H9 (cell line): ENCODE results near the gene ABT1. TPM values are rescaled to one million over a fixed set of nuclear protein-coding genes. Genes with fewer than 3 reads are reported as not detected.

Experiments used
- DNase-seq: peaks from one replicate; pipeline ENCODE4 v3.0.0-alpha.2; 2017
- H2AFZ ChIP-seq: one replicate; pipeline ENCODE4 v1.6.1; 2013; ENCODE audit warnings: mild to moderate bottlenecking, low read length, control low read depth, moderate library complexity
- H2AK5ac ChIP-seq: 2 replicates; pipeline ENCODE4 v1.6.1; 2013; ENCODE audit warnings: low read length, control low read depth, mixed read lengths; ENCODE audit not compliant: insufficient read length
- H2BK120ac ChIP-seq: one replicate; pipeline ENCODE4 v1.6.1; 2013; ENCODE audit warnings: low read depth, mild to moderate bottlenecking, low read length, control low read depth, inconsistent platforms; ENCODE audit not compliant: poor library complexity, severe bottlenecking
- H2BK12ac ChIP-seq: 2 replicates; pipeline ENCODE4 v1.6.1; 2013; ENCODE audit warnings: low read length, control low read depth, mixed read lengths, low read depth; ENCODE audit not compliant: insufficient read length
- H2BK15ac ChIP-seq: 2 replicates; pipeline ENCODE4 v1.6.1; 2013; ENCODE audit warnings: low read depth, low read length, control low read depth
- H2BK20ac ChIP-seq: one replicate; pipeline ENCODE4 v1.6.1; 2013; ENCODE audit warnings: low read depth, mild to moderate bottlenecking, low read length, control low read depth, inconsistent platforms; ENCODE audit not compliant: poor library complexity, severe bottlenecking
- H2BK5ac ChIP-seq: 2 replicates; pipeline ENCODE4 v1.6.1; 2013; ENCODE audit warnings: low read length, control low read depth, mixed read lengths; ENCODE audit not compliant: insufficient read length
- H3K14ac ChIP-seq: 2 replicates; pipeline ENCODE4 v1.6.1; 2013; ENCODE audit warnings: low read length, control low read depth; ENCODE audit not compliant: insufficient read depth
- H3K18ac ChIP-seq: 2 replicates; pipeline ENCODE4 v1.6.1; 2013; ENCODE audit warnings: low read depth, mild to moderate bottlenecking, mixed read lengths, low read length, control low read depth; ENCODE audit not compliant: insufficient read length
- H3K23ac ChIP-seq: 2 replicates; pipeline ENCODE4 v1.6.1; 2013; ENCODE audit warnings: low read length, control low read depth, mixed read lengths, low read depth; ENCODE audit not compliant: insufficient read length
- H3K23me2 ChIP-seq: 2 replicates; pipeline ENCODE4 v1.6.1; 2013; ENCODE audit warnings: low read depth, mild to moderate bottlenecking, mixed read lengths, low read length, control low read depth; ENCODE audit not compliant: insufficient read length, poor library complexity, severe bottlenecking
- H3K27ac ChIP-seq: 2 replicates; pipeline ENCODE4 v1.5.1; 2013; ENCODE audit warnings: low read length, control low read depth, mixed read lengths, low read depth; ENCODE audit not compliant: insufficient read length
- H3K27me3 ChIP-seq: 2 replicates; pipeline ENCODE4 v1.6.1; 2013; ENCODE audit warnings: low read length, control low read depth, inconsistent platforms; ENCODE audit not compliant: insufficient read depth
- H3K4ac ChIP-seq: 2 replicates; pipeline ENCODE4 v1.6.1; 2013; ENCODE audit warnings: low read depth, mild to moderate bottlenecking, control low read depth, inconsistent platforms, low read length, moderate library complexity
- H3K4me1 ChIP-seq: 2 replicates; pipeline ENCODE4 v1.6.1; 2013; ENCODE audit warnings: low read length, control low read depth, inconsistent platforms; ENCODE audit not compliant: insufficient read depth
- H3K4me2 ChIP-seq: 2 replicates; pipeline ENCODE4 v1.6.1; 2013; ENCODE audit warnings: low read length, control low read depth, mixed read lengths; ENCODE audit not compliant: insufficient read length, insufficient read depth
- H3K56ac ChIP-seq: 2 replicates; pipeline ENCODE4 v1.6.1; 2013; ENCODE audit warnings: low read depth, mild to moderate bottlenecking, mixed read lengths, low read length, control low read depth; ENCODE audit not compliant: insufficient read length
- H3K79me1 ChIP-seq: 2 replicates; pipeline ENCODE4 v1.6.1; 2013; ENCODE audit warnings: low read depth, mild to moderate bottlenecking, moderate library complexity, low read length, control low read depth, inconsistent platforms; ENCODE audit not compliant: insufficient read depth, poor library complexity, severe bottlenecking
- H3K79me2 ChIP-seq: 2 replicates; pipeline ENCODE4 v1.6.1; 2013; ENCODE audit warnings: low read length, control low read depth, inconsistent platforms; ENCODE audit not compliant: insufficient read depth
- H3K9ac ChIP-seq: 2 replicates; pipeline ENCODE4 v1.6.1; 2013; ENCODE audit warnings: low read length, control low read depth, mixed read lengths; ENCODE audit not compliant: insufficient read length; ENCODE audit errors: extremely low read depth
- H3K9me3 ChIP-seq: one replicate; pipeline ENCODE4 v1.6.1; 2013; ENCODE audit warnings: low read depth, low read length, inconsistent platforms; ENCODE audit not compliant: control insufficient read depth
- H3T11ph ChIP-seq: one replicate; pipeline ENCODE4 v1.6.1; 2013; ENCODE audit warnings: mild to moderate bottlenecking, low read length, control low read depth, inconsistent platforms
- H4K20me1 ChIP-seq: one replicate; pipeline ENCODE4 v1.6.1; 2013; ENCODE audit not compliant: control insufficient read depth, insufficient read length, insufficient read depth
- H4K5ac ChIP-seq: 2 replicates; pipeline ENCODE4 v1.6.1; 2013; ENCODE audit warnings: low read depth, mild to moderate bottlenecking, mixed read lengths, low read length, control low read depth; ENCODE audit not compliant: insufficient read length
- H4K8ac ChIP-seq: replicated peaks from 2 replicates; pipeline ENCODE4 v1.6.1; 2013; ENCODE audit warnings: low read length, control low read depth, mixed read lengths, low read depth; ENCODE audit not compliant: insufficient read length
- H4K91ac ChIP-seq: 2 replicates; pipeline ENCODE4 v1.6.1; 2013; ENCODE audit warnings: low read depth, mild to moderate bottlenecking, moderate library complexity, mixed read lengths, low read length, control low read depth; ENCODE audit not compliant: insufficient read length
- H3K27ac Mint-ChIP-seq, 3 experiments: 2 replicates in 2 of 3; 3 replicates in 1 of 3; pipeline ENCODE4 v1.8.0; 2020 to 2021; ENCODE audit warnings: mixed read lengths in 3 of 3, mild to moderate bottlenecking in 1 of 3, moderate library complexity in 1 of 3
- H3K27me3 Mint-ChIP-seq: 2 replicates; pipeline ENCODE4 v1.8.0; 2021; ENCODE audit warnings: low read depth, mild to moderate bottlenecking, moderate library complexity, mixed read lengths
- H3K36me3 Mint-ChIP-seq, 3 experiments: 2 replicates in 2 of 3; 3 replicates in 1 of 3; pipeline ENCODE4 v1.8.0; 2020 to 2021; ENCODE audit warnings: low read depth in 3 of 3, mixed read lengths in 3 of 3; ENCODE audit not compliant: insufficient read depth in 1 of 3
- H3K4me1 Mint-ChIP-seq, 2 experiments: 2 replicates each; pipeline ENCODE4 v1.8.0; 2020; ENCODE audit warnings: mixed read lengths in 2 of 2
- H3K4me3 Mint-ChIP-seq, 2 experiments: 2 replicates in 1 of 2; 3 replicates in 1 of 2; pipeline ENCODE4 v1.8.0; 2020 to 2021; ENCODE audit warnings: mild to moderate bottlenecking in 2 of 2, mixed read lengths in 2 of 2, moderate library complexity in 1 of 2
- H3K9me3 Mint-ChIP-seq, 2 experiments: 2 replicates in 1 of 2; 3 replicates in 1 of 2; pipeline ENCODE4 v1.8.0; 2020; ENCODE audit warnings: mild to moderate bottlenecking in 2 of 2, mixed read lengths in 2 of 2, moderate library complexity in 1 of 2
- CTCF ChIP-seq: fragments of 200-600 bp; sonication (generic); conservative IDR thresholded peaks from 3 replicates; pipeline ENCODE4 v1.8.0; 2021; ENCODE audit warnings: antibody characterized with exemption, mild to moderate bottlenecking
- WGBS: extraction: QIAGEN DNeasy Blood & Tissue Kit; methylation state at CpG from one replicate; pipeline ENCODE4 v1.1.7; 2013; ENCODE audit warnings: missing lambda C conversion rate, low lambda C conversion rate, mixed read lengths; ENCODE audit not compliant: insufficient read length; ENCODE audit errors: extremely low coverage; 5-methylcytosine and 5-hydroxymethylcytosine counted together
- total RNA-seq: library from RNA; stranded (reverse); gene quantifications from 2 replicates; pipeline ENCODE4 v1.2.1, GENCODE V29; 2021

The ABT1 gene
- total RNA-seq, 1 experiment from 2014 or later: 26.4 TPM

DNA sequence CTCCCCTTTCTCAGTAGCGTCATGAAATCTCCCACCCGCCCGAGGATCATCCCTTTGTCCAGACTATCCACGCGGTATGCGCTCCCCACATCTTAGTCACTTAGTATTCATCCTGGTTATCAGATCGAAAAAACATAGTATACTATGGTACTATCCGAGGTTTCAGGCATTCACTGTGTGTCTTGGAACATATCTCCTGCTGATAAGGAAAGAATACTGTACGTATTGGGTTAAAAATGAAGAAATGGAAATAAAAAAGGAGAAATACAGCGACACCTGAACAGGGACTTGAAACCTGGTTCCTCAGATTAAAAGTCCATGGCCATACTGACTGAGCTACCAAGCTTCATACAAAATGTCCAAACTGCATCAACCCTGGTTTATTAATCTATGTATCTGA is 44.5 kb upstream of the ABT1 start:
- Histone ChIP-seq H3K23me2 (peaks cover 22% of the 10 kb centered on the region), H4K91ac (no peak overlapping the region), H3K4me1 (no peaks in the 10 kb centered on the region), H3K9me3 (no peaks in the 10 kb centered on the region), H3T11ph (no peak overlapping the region), H3K4ac (no peak overlapping the region), H4K8ac (no peak overlapping the region), H2BK12ac (no peak overlapping the region), H3K27ac (no peak overlapping the region), H2BK20ac (no peak overlapping the region), H4K20me1 (no peaks in the 10 kb centered on the region), H3K4me2 (no peak overlapping the region), H3K23ac (no peak overlapping the region), H3K9ac (no peak overlapping the region), H3K79me2 (no peaks in the 10 kb centered on the region), H2BK5ac (no peak overlapping the region), H2BK15ac (no peak overlapping the region), H4K5ac (no peak overlapping the region), H3K18ac (no peak overlapping the region), H3K14ac (no peak overlapping the region), H3K56ac (no peak overlapping the region), H2BK120ac (no peak overlapping the region), H2AK5ac (no peak overlapping the region), H3K27me3 (no peaks in the 10 kb centered on the region), H3K79me1 (no peaks in the 10 kb centered on the region), H2AFZ (no peak overlapping the region)
- no peak for DNase-seq
- no peak overlapping the region for H3K4me3 Mint-ChIP-seq
- peaks cover 4% of the 10 kb centered on the region for H3K27me3 Mint-ChIP-seq
- H3K36me3 Mint-ChIP-seq: peaks cover 0 to 2% (median 0%) of the 10 kb centered on the region in 3 experiments; a peak in 2 of 7 replicates
- H3K9me3 Mint-ChIP-seq: peaks cover 0 to 3% of the 10 kb centered on the region in 2 experiments; a peak in 2 of 5 replicates
- no CpG with 5 or more reads among the region's 10 CpGs for WGBS
- no peak overlapping the region for H3K27ac Mint-ChIP-seq
- TF ChIP-seq CTCF: no peak
- peaks cover 12 to 17% of the 10 kb centered on the region in 2 experiments for H3K4me1 Mint-ChIP-seq
